ENCODE measurements around the gene ASB17.

The ASB17 gene

DNA sequence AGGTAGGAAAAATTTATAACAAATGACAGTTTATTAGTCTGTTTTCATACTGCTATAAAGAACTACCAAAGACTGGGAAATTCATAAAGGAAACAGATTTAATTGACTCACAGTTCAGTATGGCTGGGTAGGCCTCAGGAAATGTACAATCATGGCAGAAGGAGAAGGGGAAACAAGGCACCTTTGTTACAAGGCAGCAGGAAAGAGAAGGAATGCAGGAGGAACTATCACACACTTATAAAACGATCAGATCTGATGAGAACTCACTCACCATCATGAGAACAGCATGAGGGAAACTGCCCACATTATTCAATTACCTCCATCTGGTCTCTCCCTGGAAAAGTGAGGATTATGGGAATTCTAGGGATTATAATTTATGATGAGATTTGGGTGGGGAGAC, 61.3 kb downstream of the ASB17 start:
- in situ Hi-C loops (cut with HindIII; ENCODE audit: low pct_ligation_motif_present, low pct_unique_long_range_greater_than_20kb, low sequenced_read_pairs), result no loop called here
- no peak for DNase-seq
